Nephron (organoid): Measurements from ENCODE around the gene RPL23.

Source experiments
- H3K27ac Mint-ChIP-seq, 3 experiments: 2 replicates each; pipeline ENCODE4 v1.8.0; 2020; ENCODE audit warnings: mixed read lengths in 3 of 3, mild to moderate bottlenecking in 2 of 3, moderate library complexity in 1 of 3
- H3K27me3 Mint-ChIP-seq: 2 replicates; pipeline ENCODE4 v1.8.0; 2021; ENCODE audit warnings: low read depth, mild to moderate bottlenecking, moderate library complexity, mixed read lengths
- H3K36me3 Mint-ChIP-seq: 2 replicates; pipeline ENCODE4 v1.8.0; 2020; ENCODE audit warnings: low read depth, mixed read lengths
- H3K4me1 Mint-ChIP-seq: 2 replicates; pipeline ENCODE4 v1.8.0; 2020; ENCODE audit warnings: mixed read lengths
- H3K4me3 Mint-ChIP-seq, 3 experiments: 2 replicates each; pipeline ENCODE4 v1.8.0; 2020; ENCODE audit warnings: mild to moderate bottlenecking in 3 of 3, mixed read lengths in 3 of 3, moderate library complexity in 2 of 3
- H3K9me3 Mint-ChIP-seq: 2 replicates; pipeline ENCODE4 v1.8.0; 2020; ENCODE audit warnings: mixed read lengths
- CTCF ChIP-seq, 3 experiments: fragments of 200-600 bp; sonication (generic); IDR thresholded peaks; one replicate each; pipeline ENCODE4 v1.5.0; 2021; ENCODE audit warnings: antibody characterized with exemption in 3 of 3; ENCODE audit not compliant: unreplicated experiment in 3 of 3

Gene RPL23

GRCh38 chr17:38853292-38854219 lies at the start of gene RPL23:
RPL23 (minus strand) TSS chr17:38853721; CDS start chr17:38853710, 11 bp downstream.
- H3K9me3 Mint-ChIP-seq: no peaks in the 10 kb centered on the region
- H3K36me3 Mint-ChIP-seq: peaks cover 49% of the 10 kb centered on the region
- peak within 1 kb of the TSS; percentile 98 to 99 (median 99) for H3K4me3 Mint-ChIP-seq
- peaks cover 38% of the 10 kb centered on the region for H3K4me1 Mint-ChIP-seq
- H3K27ac Mint-ChIP-seq: peak within 1 kb of the TSS; percentile 98 to 100 (median 100)
- no peaks in the 10 kb centered on the region for H3K27me3 Mint-ChIP-seq
- no peak for TF ChIP-seq CTCF (IDR thresholded peaks at IDR 0.05; ENCODE audit: unreplicated experiment in 3 of 3)

GRCh38 chr17:38900978-38901656 lies 47.6 kb upstream of the RPL23 start:
- Mint-ChIP-seq H3K27ac (peak overlapping the region; percentile 61 to 71 (median 69)), H3K27me3 (no peaks in the 10 kb centered on the region), H3K4me1 (peaks cover 21% of the 10 kb centered on the region), H3K36me3 (peaks cover 51% of the 10 kb centered on the region), H3K4me3 (no peak overlapping the region), H3K9me3 (no peaks in the 10 kb centered on the region)
- no peak for TF ChIP-seq CTCF (IDR thresholded peaks at IDR 0.05; ENCODE audit: unreplicated experiment in 3 of 3)

- Mint-ChIP-seq H3K4me3 (no peak overlapping the region), H3K4me1 (peaks cover 21% of the 10 kb centered on the region), H3K27me3 (no peaks in the 10 kb centered on the region), H3K36me3 (peaks cover 47% of the 10 kb centered on the region), H3K9me3 (no peaks in the 10 kb centered on the region), H3K27ac (peak overlapping the region in 2 of 3 experiments; percentile 48)
- TF ChIP-seq CTCF (IDR thresholded peaks at IDR 0.05; ENCODE audit: unreplicated experiment in 3 of 3): no peak
These were observed 45.9 kb upstream of the RPL23 start for GRCh38 chr17:38899421-38899820.

GRCh38 chr17:38898812-38899348 lies 45.4 kb upstream of the RPL23 start:
- no peak for TF ChIP-seq CTCF (IDR thresholded peaks at IDR 0.05; ENCODE audit: unreplicated experiment in 3 of 3)
- H3K4me1 Mint-ChIP-seq: peaks cover 24% of the 10 kb centered on the region
- H3K4me3 Mint-ChIP-seq: no peak overlapping the region
- H3K36me3 Mint-ChIP-seq: peaks cover 47% of the 10 kb centered on the region
- no peaks in the 10 kb centered on the region for H3K9me3 Mint-ChIP-seq
- H3K27me3 Mint-ChIP-seq: no peaks in the 10 kb centered on the region
- H3K27ac Mint-ChIP-seq: peak overlapping the region in 2 of 3 experiments; percentile 48 to 68

- no peak for TF ChIP-seq CTCF (IDR thresholded peaks at IDR 0.05; ENCODE audit: unreplicated experiment in 3 of 3)
- Mint-ChIP-seq H3K4me3 (no peak overlapping the region), H3K9me3 (no peaks in the 10 kb centered on the region), H3K4me1 (peaks cover 24% of the 10 kb centered on the region), H3K27ac (peak overlapping the region; percentile 48 to 68 (median 54)), H3K36me3 (peaks cover 41% of the 10 kb centered on the region), H3K27me3 (no peaks in the 10 kb centered on the region)
These were observed 44.8 kb upstream of the RPL23 start for GRCh38 chr17:38898291-38898679.
